Measurements from ENCODE around the gene SEMA3G. TPM values are rescaled to one million over a fixed set of nuclear protein-coding genes. Genes with fewer than 3 reads are reported as not detected.

The SEMA3G gene
- total RNA-seq, 1 experiment from 2014 or later = 0.07 TPM

DNA sequence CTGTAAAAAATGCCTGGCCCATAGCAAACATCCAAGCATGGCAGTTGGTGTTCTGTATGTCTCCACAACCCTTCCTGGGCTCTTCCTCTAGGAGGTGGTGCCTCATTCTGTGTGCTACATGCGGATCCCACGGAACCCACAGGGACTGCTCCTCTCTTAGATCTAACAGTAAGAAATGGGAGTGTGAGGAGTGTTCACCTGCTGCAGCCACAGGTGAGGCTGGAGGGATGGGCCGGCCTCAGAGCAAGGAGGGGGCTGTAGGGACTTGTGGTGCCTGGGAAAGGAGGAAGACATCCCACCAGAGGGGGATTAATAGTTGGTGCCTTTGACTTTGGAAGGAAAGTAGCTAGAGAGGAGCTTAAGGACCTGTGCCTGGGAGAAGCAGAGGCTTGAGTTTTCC lies 22.2 kb downstream of the SEMA3G start:
- DNase-seq (ENCODE audit: low read depth) = no peak

DNA sequence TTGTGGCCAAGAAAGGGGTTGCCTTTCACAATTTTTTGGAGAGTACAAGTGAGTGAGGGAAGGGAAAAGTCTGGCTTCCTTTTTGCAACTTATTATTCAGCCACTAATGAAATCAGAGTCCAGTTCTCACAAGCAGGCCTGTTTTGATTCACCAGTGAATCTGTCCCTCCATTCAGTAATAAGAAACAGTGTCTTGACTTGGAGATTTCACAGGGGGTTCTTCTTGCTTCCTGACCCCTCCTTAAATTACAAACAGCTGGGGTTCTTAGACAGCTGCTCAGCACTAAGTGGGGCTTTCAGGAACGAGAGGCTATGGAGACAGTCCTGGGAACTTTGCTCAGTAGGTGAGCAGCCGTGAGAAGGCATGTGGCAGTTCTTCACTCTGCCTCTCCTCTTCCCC lies 24.5 kb downstream of the SEMA3G start:
- no peak for DNase-seq (ENCODE audit: low read depth)

DNA sequence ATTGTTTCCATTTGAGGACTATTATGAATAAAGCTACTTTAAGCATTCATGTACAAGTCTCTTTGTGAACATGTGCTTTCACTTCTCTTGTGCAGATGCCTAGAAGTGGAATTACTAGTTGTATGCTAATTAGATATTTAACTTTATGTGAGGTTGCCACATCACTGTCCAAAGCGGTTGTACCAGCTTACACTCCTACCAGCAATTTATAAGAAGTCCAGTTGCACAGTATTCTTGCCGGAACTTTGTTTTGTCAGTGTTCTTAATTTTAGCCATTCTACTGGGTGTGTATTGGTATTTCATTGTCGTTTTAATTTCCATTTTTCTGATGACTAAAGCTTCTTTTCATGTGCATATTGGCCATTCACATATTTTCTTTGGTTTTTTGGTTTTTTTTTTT lies 29.1 kb downstream of the SEMA3G start:
- DNase-seq (ENCODE audit: low read depth) = no peak

DNA sequence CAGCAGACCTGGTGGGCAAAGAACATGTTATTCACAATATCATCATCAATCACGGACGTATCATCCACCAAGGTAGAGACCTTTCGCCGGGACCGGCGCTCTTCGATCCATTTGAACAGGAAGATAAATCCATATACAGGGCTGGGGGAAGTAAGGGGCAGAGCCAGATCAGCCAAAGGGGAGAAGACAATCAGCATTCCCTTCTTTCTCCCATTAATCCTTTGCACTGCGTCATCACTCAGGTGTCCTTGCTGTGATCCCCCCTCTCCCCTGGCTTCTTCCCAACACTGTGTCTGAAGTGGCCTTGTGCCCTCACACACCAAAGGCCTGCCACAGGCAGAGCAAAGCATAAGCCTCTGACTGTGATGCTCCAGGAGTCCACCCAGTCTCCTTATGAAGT lies 36.4 kb downstream of the SEMA3G start:
- DNase-seq (ENCODE audit: low read depth) = no peak

DNA sequence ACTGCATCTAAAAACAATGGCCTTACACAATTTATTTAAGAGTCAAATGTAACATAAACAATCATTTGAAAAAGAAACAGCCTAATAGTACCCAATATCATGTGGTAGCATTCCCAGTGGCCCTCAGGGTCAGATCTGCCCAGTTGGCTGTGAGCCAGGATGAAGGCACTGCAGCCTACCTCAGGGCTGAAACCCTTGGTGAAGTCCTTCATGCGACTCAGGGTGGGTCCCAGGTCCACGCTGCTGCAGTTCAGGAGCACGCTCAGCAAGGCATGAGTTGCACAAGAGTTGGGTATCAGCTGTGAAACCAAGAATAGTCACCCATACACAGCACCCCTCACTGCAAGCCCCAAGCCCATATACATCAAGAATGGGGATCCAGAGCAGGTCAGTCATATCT lies 37.1 kb downstream of the SEMA3G start:
- DNase-seq (ENCODE audit: low read depth) = no peak

DNA sequence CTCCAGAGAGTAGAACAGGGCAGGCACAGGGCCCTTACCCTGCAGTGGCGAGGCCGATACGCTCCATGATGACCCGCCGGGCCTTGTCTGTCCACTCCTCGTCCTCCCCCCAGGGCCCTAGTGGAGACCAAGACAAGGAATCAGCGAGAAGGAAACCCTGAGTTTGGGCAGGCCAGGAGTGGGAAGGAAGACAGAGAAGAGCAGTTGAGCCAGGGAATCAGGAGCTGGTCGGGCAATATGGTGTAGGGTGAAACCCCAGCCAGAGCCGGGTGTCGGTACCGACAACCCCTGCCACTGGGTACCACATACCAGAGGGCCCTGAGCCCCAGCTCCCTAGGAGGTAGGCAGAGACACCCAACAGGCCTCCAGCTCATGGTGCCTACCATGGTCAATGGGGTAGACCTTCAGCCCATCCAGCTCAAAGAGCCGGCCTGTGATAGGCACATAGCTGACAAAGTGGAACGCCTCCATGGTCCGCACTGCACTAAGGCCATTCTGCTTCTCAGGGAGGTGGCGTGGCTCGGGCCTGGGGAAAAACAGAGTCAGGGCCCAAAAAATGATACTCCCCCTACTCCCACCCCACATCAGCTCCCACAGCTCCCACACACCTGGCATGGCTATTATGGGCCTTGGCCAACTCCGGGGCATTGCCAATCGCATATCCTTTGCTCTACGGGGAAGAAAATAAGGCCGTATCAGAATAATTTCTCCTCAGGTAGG lies 38.0 kb downstream of the SEMA3G start:
- no peak for DNase-seq (ENCODE audit: low read depth)

DNA sequence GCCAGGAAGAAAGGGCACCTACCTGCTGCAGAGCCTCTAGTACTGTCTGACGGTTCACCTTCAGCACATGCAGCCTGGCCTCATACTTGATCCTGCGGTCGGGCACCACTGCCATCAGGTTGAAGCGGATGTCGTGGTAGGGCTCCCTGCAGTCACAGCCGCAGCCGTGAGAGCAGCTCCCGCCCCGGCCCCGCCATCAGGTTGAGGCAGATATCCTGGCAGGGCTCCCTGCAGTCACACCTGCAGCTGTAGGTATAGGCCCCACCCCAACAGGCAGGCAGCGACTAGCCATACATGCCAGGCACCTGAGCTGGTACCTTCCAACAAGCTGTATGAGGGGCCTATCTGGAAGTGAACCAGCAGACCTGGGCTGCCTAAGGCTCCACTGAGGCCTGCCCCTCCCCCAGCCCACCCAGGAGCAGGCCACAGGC lies 38.7 kb downstream of the SEMA3G start:
- DNase-seq (ENCODE audit: low read depth) = no peak

DNA sequence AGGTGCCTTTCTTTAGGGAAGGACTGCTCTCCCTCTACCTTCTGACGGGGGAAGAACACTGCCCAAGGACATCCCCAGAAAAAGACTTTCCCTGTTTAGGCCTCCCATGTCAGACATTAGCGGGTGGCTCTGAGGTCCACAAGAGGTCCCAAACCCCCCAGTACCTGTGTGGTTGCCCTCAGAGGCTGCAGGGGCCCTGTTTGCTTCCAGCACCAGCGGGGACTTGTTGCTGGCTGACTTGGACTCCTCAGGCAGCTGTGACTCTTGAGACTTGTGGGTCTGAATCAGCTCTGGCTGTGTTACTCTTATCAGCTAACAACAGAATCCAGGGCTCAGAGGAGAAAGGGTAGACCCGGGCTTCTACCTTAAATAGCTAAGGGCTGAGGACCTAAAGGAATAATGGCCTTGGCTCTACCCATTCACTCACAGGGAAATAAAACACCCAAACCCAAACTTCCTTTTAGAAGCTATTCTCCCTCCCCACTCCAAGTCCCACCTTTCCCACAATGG lies 39.2 kb downstream of the SEMA3G start:
- no peak for DNase-seq (ENCODE audit: low read depth)

DNA sequence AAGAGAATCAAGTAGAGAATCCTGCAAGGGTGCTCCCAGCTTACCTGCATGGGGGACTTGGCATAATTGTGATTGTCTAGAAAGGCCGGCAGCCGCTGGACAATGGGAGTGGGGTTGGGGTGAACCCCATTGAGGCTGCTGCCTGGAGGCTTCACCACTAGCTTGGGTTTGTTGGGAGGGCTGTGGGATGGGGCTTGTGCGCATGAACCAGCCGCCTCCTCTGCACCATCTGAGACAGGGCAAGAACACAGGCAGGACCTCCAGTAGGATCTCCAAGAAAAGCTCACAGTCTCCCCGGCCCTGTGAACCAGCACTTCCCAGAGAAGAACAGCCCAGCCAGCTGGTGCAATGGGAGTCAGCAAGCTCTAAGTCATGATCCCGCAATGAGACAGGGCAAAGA lies 39.8 kb downstream of the SEMA3G start:
- no peak for DNase-seq (ENCODE audit: low read depth)

DNA sequence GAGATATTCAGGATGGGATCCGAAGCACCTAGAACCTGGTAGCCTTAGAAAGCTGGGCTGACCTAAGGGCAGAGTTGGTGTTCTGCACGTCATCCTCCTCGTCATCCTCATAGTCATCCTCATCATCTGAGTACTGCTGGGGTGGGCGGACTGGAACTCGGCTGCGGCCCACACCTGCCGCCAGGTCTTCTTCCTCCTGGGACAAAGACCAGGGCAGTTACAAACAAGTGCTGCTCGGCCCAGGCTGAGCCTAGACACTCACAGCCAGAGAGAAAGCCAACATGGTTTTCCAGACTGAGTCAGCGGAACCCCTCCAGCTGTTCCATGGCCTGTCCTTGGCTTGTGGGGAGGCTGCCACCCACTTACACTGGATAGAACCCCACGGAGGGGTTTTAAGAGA lies 40.5 kb downstream of the SEMA3G start:
- no peak for DNase-seq (ENCODE audit: low read depth)

DNA sequence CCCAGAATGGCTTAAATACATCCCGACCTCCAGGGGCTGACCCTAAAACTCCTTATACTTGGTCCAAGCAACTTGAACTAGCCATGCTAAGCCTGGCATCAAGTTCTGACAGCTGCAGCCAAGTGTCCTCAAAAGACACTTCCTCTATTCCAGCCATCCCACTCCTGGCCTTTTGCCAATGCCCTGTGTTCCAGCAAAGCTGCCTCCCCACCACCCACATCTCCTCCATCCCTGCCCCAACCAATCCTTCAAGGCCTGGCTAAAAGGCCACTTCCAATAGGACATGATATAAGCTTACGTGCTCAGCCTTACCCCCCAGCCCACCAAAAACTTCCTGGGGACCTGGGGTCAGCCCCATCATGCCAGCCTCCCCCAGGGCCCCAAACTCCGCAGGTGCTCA lies 40.9 kb downstream of the SEMA3G start:
- no peak for DNase-seq (ENCODE audit: low read depth)

DNA sequence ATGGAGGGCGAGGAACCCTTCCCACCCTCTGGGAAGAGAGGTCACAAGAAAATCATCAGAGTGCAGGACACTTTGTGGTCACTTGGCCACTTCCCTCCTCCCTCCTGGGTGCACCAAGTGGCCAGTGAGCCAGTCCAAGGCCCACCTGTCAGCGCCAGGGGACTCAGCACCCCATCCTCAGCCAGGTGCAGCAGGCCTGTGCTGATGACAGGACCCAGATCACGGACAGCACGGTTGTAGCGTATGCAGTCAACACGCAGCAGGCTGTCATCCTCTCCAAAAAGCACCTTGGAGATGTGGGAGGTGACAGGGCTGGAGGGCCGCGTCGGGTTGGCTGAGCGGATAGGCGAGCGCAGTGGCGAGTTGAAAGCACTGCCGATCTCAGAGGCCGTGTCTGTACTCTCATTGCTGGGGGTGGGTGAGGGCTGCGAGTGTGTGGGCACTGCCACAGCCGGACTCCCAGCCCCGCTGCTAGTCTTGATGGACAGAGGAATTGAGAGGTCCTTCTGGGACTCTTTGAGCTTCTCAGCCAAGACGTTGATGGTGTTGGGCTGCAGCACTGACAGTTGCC lies 41.5 kb downstream of the SEMA3G start:
- no peak for DNase-seq (ENCODE audit: low read depth)

DNA sequence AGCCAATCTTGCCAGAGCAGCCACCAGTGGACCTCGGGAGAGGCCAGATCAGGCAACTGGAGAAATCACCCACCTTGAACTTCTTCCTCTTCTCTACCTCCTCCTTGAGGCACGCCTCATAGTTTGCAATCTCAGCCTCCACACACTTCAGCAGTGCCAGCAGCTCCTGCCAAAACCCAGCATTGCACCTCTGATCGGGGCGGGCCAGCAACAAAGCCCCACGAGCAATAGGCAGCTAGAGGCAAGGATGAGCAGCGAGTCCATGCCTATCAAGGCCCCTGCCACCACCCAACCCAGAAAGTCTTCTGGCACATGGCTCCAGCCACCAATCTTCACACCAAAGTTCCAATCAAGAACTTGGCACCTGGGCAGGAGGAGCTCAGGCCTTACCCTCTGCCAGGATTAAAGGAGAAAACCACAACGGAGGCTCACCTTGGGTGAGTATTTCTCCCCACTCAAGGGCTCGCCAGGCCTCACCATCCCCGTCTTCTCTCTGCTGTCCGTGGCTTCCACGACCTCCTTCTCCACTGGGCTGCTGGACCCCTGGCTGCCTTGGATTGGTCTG lies 42.1 kb downstream of the SEMA3G start:
- no peak for DNase-seq (ENCODE audit: low read depth)

DNA sequence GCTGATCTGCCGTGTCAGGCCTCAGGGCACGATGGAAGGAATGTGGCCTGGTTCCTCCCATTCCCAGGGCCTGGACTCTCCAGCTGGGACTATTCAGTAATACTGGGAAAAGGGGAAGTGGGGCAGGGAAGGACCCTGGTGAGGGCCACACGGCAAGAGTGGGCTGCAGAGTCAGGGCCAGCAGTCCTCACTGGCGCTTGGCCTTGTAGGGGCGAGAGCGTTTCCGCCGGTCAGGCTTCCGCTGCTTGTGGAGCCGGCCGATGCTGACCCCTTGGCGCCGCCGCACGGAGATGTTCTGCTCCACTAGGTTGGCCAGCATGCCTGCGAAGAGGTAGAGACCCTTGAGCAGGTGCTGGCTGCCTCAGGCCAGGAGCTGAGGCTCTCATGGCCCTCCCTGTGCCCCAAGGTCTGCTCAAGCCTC lies 42.8 kb downstream of the SEMA3G start:
- DNase-seq (ENCODE audit: low read depth) = no peak

DNA sequence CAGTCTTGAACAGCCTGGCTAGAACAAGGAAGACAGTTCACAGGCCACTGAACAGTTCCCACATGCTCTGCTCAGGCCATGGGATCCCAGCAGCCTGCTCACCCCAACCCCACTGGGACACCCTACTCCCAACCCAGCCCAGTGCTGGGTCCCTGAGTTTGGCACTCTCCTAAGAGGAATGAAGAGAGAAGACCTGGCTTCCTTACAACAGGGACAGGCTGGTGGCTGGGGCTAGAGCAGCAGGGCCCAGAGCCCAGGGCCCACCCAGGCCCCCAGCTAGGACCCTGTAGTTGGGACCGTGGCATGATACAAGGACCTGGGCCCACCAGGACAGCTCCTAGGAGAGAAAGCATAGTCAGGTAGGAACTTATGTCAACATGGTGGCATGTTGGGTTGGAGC lies 43.4 kb downstream of the SEMA3G start:
- no peak for DNase-seq (ENCODE audit: low read depth)

DNA sequence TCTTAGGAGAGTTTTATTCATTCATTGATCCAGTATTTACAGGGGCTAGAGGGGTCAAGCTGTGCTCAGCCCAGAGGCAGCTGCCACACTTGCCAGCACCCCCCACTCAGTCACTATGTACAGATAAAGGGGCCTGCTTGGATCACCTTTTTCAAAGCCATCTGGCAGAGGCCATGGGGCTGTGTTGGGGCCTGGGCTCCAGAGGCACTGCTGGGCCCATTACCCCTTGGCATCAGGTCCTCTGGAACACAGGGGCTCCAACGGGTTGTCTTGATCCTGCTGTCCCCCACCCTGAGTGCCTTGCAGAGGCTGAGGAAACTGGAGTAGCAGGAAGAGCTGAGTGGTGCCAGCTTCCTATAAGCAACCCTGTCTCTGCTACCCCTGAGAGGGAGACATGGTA lies 43.9 kb downstream of the SEMA3G start:
- DNase-seq (ENCODE audit: low read depth) = no peak

DNA sequence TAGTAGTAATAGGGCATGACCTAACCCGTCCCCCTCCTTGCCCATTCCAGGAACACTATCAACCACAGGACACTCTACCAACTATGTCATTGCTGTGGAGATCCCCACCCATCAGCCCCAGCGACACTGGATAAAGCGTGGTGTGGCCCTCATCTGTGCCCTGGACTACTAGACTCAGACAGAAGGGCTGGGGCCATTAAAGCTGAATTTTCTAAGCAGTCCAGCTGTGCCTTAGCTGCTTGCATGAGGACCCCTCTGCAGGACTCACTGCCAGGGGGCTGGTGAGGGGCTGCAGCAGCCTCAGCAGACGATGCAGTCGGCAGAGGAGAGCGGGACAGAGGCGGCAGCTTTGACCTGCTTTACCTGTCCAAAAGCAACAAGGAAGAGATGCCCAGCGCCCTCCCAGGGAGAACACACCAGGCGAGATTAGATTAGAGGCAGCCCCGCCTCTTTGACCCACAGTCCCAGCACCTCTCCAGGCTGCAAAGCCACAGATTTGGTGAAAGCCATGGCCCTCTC lies 44.6 kb downstream of the SEMA3G start:
- DNase-seq (ENCODE audit: low read depth) = no peak

DNA sequence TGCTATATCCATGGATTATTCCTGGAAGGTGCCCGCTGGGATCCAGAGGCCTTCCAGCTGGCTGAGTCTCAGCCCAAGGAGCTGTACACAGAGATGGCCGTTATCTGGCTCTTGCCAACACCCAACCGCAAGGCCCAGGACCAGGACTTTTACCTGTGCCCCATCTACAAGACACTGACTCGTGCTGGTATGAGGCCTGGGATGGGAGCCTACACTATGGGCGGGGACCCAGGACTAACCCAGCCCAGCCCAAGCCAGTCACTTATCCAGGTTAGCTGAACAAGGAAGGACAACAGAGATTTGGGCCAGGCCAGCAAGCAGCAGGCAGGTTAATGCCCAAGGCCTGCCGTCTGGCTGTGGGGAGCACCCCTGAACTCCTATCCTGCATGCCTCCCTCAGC lies 45.3 kb downstream of the SEMA3G start:
- no peak for DNase-seq (ENCODE audit: low read depth)

DNA sequence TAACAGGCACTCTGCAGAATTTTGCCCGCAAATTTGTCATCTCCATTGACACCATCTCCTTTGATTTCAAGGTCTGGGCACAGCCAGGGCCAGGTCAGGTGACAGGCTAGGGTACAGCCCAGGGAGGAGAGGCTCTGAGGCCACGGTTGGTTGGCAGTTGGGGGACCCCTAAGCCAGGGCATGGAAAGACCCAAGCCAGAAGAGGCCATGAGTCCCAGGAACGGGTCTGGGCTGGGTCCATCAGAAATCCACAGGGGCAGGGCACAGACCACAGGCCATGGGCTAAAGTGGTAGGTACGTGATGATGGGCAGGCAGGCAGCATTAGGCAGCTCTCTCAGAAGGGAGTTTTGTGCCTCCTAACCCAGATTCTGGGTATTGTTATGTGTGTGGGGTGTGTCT lies 45.8 kb downstream of the SEMA3G start:
- no peak for DNase-seq (ENCODE audit: low read depth)

DNA sequence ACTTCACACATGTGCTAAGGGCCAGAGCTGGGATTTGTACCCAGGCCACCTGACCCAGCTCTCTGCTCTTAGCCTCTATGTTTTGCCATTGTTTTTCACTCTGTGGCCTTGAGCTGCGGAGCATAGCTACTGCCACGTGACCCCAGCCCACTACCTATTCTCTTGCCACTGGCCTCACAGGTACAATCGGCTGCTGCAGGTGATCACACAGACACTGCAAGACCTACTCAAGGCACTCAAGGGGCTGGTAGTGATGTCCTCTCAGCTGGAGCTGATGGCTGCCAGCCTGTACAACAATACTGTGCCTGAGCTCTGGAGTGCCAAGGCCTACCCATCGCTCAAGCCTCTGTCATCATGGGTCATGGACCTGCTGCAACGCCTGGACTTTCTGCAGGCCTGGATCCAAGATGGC lies 46.2 kb downstream of the SEMA3G start:
- DNase-seq (ENCODE audit: low read depth) = no peak

DNA sequence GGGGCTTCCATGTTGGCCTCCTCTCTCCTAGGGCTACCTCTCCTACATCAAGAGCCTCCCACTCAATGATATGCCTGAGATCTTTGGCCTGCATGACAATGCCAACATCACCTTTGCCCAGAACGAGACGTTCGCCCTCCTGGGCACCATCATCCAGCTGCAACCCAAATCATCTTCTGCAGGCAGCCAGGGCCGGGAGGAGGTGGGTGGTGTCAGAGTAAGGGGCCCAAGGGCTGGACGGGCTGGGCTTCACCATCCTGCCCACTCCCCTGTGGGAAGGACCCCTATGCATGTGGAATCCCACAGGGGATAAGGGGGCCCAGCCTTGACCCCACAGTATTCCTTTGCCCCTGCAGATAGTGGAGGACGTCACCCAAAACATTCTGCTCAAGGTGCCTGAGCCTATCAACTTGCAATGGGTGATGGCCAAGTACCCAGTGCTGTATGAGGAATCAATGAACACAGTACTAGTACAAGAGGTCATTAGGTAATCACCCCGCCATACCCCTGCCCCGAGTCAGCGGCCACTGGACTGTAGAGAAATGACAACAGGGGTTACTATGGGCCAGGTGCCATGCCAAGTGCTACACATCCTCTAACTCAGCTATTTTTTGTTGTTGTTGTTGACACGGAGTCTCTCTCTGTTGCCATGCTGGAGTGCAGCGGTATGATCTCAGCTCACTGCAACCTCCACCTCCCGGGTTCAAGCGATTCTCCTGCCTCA lies 47.1 kb downstream of the SEMA3G start:
- DNase-seq (ENCODE audit: low read depth) = peak; percentile 19

DNA sequence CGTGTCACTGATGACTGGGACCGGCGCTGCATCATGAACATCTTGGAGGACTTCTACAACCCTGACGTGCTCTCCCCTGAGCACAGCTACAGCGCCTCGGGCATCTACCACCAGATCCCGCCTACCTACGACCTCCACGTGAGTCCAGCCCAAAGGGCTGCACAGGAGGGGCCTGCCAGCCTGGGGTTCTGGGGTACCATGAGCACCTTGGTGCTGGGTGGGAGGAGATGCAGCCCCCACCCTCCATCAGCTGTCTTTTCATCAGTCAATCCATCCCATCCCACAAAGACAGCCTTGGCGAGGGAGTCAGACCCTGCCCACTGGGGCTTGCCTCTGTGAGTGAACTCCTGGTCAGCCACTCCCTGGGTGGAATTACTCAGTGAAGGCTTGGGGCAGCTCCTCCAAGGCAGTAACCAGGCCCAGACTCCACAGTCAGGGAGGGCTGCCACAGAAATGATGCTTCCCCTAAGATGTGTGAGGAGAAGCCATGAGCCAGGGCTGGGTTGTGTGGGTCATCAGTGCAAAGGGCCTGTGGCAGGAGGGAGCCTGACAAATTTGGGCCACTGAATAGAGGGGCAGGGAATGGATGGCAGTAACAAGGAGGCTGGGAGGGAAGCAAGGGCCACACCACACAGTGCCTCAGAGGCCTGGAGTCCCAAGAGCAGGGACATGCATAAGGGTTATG lies 47.9 kb downstream of the SEMA3G start:
- DNase-seq (ENCODE audit: low read depth) = no peak
